Activated T-helper 17 cell treated with anti-CD3 and anti-CD28 coated beads, Interleukin-2, amount 50 U/mL, for 72 hours (primary cell): ENCODE data around the gene STIMATE. TPM values are rescaled to one million over a fixed set of nuclear protein-coding genes. Genes with fewer than 3 reads are reported as not detected.

ENCODE experiments used
- ATAC-seq: fragments of 150-1000 bp; cut with Tn5 transposase; replicated peaks from 2 replicates; pipeline ENCODE4 v1.10.0; 2021; ENCODE audit warnings: mild to moderate bottlenecking, moderate library complexity
- H3K27ac Mint-ChIP-seq: one replicate; pipeline ENCODE4 v1.8.0; 2022; ENCODE audit warnings: mixed read lengths
- H3K27me3 Mint-ChIP-seq: one replicate; pipeline ENCODE4 v1.8.0; 2022; ENCODE audit warnings: mixed read lengths
- H3K36me3 Mint-ChIP-seq: one replicate; pipeline ENCODE4 v1.8.0; 2022; ENCODE audit warnings: low read depth, mild to moderate bottlenecking, mixed read lengths
- H3K4me1 Mint-ChIP-seq: one replicate; pipeline ENCODE4 v1.8.0; 2022; ENCODE audit warnings: mixed read lengths
- H3K4me3 Mint-ChIP-seq: one replicate; pipeline ENCODE4 v1.8.0; 2022; ENCODE audit warnings: mild to moderate bottlenecking, mixed read lengths
- H3K9me3 Mint-ChIP-seq: one replicate; pipeline ENCODE4 v1.8.0; 2022; ENCODE audit warnings: mixed read lengths
- total RNA-seq, 2 donors: library from RNA; stranded (reverse); gene quantifications; one replicate each; pipeline ENCODE4 v1.2.3, GENCODE V29; 2022

STIMATE gene
- total RNA-seq, 2 donors from 2014 or later, result 13.6 to 39.0 TPM

DNA sequence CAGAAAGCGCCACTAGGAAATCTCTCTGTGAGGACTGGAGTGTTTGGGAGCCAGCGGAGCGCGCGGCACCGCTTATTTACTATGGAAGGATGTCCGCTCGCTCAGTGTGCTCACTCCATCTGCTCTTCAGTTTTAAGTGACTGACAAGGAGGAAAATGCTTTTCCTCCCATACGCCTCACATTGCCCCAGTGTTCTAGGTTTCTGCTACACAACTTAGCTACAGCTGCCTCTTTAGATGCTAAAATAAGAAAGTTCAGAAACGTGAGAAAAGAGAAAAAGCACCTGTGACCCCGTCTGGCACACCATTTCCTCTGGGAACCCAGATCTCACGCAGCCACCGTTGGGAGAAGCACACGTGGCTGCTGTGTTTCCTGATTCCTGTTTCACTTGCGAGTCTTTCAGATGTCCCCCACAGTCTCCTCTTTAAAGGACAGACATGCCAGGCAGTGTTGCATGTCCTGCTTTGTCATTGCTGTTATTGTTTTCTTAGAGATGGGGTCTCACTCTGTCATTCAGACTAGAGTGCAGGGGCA, 50.8 kb downstream of the STIMATE start:
- no peaks in the 10 kb centered on the region for H3K9me3 Mint-ChIP-seq
- H3K4me3 Mint-ChIP-seq, result no peak overlapping the region
- no peak overlapping the region for H3K27ac Mint-ChIP-seq
- no peak for ATAC-seq
- H3K4me1 Mint-ChIP-seq, result peaks cover 5% of the 10 kb centered on the region
- H3K36me3 Mint-ChIP-seq, result peaks cover 19% of the 10 kb centered on the region
- H3K27me3 Mint-ChIP-seq, result no peaks in the 10 kb centered on the region

- no peak for ATAC-seq
- H3K9me3 Mint-ChIP-seq, result no peaks in the 10 kb centered on the region
- peaks cover 19% of the 10 kb centered on the region for H3K36me3 Mint-ChIP-seq
- peaks cover 5% of the 10 kb centered on the region for H3K4me1 Mint-ChIP-seq
- no peak overlapping the region for H3K27ac Mint-ChIP-seq
- H3K4me3 Mint-ChIP-seq, result no peak overlapping the region
- H3K27me3 Mint-ChIP-seq, result no peaks in the 10 kb centered on the region
These were observed 51.5 kb downstream of the STIMATE start for GRCh38 chr3:52845691-52846431.

GRCh38 chr3:52845157-52845556, 52.2 kb downstream of the STIMATE start:
- Mint-ChIP-seq H3K4me1 (peaks cover 5% of the 10 kb centered on the region), H3K9me3 (no peaks in the 10 kb centered on the region), H3K27me3 (no peaks in the 10 kb centered on the region), H3K4me3 (no peak overlapping the region), H3K36me3 (peaks cover 24% of the 10 kb centered on the region), H3K27ac (no peak overlapping the region)
- ATAC-seq, result no peak

DNA sequence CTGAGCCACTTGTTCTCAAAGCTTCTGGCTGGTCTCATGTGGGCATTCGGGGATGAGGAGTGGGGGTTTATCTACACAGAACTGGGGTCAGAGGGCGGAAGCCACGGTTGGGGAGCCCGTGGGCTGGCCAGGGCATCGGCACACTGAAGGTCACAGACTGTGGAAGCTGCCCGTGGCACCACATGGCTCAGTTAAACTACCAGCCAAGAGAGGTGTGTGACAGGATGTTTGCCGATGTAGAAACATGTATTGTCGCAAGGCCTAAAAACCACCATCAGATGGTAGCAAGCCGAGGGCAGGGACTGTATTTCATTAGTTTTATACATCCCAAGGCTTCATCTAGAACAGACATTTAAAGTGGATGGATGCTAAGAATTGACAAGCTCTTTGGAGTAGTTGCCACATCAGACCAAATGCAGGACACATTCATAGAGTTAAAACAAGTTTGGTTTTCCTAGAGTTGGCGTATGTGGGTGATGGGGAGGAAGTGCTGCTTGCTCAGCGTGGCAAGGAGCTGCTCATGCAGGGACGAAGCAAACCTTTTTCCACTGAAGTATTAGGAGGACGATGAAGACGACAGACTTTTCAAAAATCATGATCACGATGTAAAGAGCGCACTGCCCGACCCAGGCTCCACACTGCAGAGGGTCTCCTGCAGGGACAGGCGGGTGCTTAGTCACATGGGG, 52.9 kb downstream of the STIMATE start:
- H3K27me3 Mint-ChIP-seq, result no peaks in the 10 kb centered on the region
- H3K9me3 Mint-ChIP-seq, result no peaks in the 10 kb centered on the region
- H3K27ac Mint-ChIP-seq, result peak overlapping the region; percentile 10
- no peak overlapping the region for H3K4me3 Mint-ChIP-seq
- peaks cover 22% of the 10 kb centered on the region for H3K36me3 Mint-ChIP-seq
- peaks cover 9% of the 10 kb centered on the region for H3K4me1 Mint-ChIP-seq
- ATAC-seq, result no peak

GRCh38 chr3:52843881-52844280, 53.5 kb downstream of the STIMATE start:
- Mint-ChIP-seq H3K4me3 (no peak overlapping the region), H3K36me3 (peaks cover 22% of the 10 kb centered on the region), H3K27ac (peak overlapping the region; percentile 10), H3K4me1 (peaks cover 9% of the 10 kb centered on the region), H3K9me3 (no peaks in the 10 kb centered on the region), H3K27me3 (no peaks in the 10 kb centered on the region)
- no peak for ATAC-seq

DNA sequence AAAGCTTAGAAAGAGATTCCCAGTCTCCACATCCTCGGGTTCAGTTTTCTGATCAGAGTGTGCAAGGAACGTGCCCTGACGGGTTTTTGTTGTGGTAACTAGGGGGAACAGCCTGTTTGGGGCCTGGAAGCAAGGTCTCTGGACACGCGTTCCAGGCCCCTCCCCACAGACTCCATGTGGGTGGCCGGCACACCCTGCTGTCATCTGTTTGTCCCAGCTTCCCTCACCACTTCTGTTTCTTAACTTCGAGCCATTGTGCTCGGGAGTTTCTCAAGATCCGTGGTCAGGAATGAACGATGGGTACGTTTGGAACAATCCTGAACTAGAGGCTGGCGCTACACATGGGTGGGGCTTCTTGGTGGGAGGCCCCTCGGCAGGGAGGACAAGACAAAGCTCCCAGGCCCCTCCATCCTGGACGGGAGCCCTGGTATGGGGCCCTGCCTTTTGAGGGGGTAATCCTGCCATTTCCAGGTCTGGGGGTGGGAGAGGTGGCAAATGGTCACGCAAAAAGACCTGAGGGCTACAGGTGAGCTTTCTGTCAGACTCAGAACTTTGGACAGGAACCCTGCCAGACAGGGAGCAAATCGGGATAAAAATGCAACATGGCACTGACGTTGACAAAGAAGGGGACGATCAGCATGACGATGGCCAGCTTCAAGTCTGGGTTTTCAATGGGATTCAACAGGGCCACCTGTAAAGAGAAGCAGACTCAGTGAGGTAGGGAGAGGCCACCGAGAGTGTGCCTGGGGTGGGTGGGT, 54.1 kb downstream of the STIMATE start:
- Mint-ChIP-seq H3K4me1 (peaks cover 9% of the 10 kb centered on the region), H3K36me3 (peaks cover 22% of the 10 kb centered on the region), H3K27ac (no peak overlapping the region), H3K4me3 (no peak overlapping the region), H3K9me3 (no peaks in the 10 kb centered on the region), H3K27me3 (no peaks in the 10 kb centered on the region)
- ATAC-seq, result no peak

- Mint-ChIP-seq H3K36me3 (peaks cover 15% of the 10 kb centered on the region), H3K27ac (no peak overlapping the region), H3K9me3 (no peaks in the 10 kb centered on the region), H3K27me3 (no peaks in the 10 kb centered on the region), H3K4me3 (no peak overlapping the region), H3K4me1 (peaks cover 16% of the 10 kb centered on the region)
- no peak for ATAC-seq
These were observed 54.9 kb downstream of the STIMATE start for GRCh38 chr3:52842424-52842823.

DNA sequence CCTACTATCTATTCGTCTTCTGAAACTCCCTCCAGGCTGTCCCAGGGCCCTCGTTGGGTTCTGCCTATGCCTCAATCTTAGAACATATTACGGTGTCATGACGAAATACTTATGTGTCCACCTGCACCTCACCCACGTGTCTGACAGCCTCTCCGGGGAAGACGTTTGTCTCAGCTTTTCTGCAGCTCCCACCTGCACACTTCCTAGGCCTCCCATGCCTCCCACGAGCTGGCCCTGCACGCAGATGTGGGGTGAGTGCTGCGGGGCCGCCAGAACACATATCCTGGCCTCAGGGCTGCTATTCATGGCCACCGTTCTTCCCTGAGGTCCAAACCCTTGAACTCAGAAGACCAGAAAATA, 55.4 kb downstream of the STIMATE start:
- Mint-ChIP-seq H3K27me3 (no peaks in the 10 kb centered on the region), H3K4me1 (peaks cover 17% of the 10 kb centered on the region), H3K36me3 (peaks cover 13% of the 10 kb centered on the region), H3K9me3 (no peaks in the 10 kb centered on the region), H3K4me3 (no peak overlapping the region), H3K27ac (peak overlapping the region; percentile 40)
- no peak for ATAC-seq

DNA sequence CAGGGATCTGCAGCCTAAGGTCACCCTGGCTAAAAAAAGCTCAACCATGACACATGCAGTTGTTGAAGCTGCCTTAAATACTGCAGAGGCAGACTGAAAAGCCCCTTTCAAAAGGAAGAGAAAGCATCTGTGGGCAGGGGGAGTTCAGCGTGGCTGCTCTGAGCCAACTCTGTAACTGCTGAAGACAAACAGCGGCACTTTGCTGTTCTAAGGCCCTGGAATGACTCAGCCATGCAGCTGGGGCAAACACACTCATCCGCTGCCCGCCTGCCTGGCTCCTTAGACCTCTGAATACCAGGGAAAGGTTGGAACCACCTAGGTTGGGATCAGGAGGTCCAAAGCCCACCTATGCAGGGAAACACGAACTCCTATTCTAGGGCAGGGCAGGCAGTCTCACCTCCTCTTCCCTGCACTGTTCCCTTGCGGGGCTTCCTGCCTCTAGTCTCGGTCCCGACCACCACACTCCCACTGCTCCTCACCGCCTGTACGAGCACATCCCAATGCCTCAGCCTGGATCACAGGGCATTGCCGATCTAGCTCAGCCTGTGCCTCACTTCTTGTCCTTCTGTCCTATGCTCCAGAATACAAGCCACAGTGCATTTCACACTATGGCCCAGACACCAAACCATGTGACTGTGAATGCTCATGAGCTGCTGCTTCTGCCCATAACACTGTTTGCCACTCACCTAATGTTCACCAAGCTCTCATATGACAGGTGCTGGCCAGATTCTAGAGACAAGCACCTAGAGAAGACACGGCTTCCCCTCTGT, 56.0 kb downstream of the STIMATE start:
- H3K4me1 Mint-ChIP-seq, result peaks cover 17% of the 10 kb centered on the region
- peaks cover 13% of the 10 kb centered on the region for H3K36me3 Mint-ChIP-seq
- H3K27me3 Mint-ChIP-seq, result no peaks in the 10 kb centered on the region
- peak; percentile 13 for ATAC-seq
- peak overlapping the region; percentile 40 for H3K27ac Mint-ChIP-seq
- H3K9me3 Mint-ChIP-seq, result no peaks in the 10 kb centered on the region
- no peak overlapping the region for H3K4me3 Mint-ChIP-seq

GRCh38 chr3:52839892-52840545, 57.3 kb downstream of the STIMATE start:
- H3K9me3 Mint-ChIP-seq, result no peaks in the 10 kb centered on the region
- no peak overlapping the region for H3K4me3 Mint-ChIP-seq
- peak; percentile 18 for ATAC-seq
- peaks cover 17% of the 10 kb centered on the region for H3K4me1 Mint-ChIP-seq
- H3K27me3 Mint-ChIP-seq, result no peaks in the 10 kb centered on the region
- peak overlapping the region; percentile 6 for H3K27ac Mint-ChIP-seq
- peaks cover 13% of the 10 kb centered on the region for H3K36me3 Mint-ChIP-seq

- no peak for ATAC-seq
- Mint-ChIP-seq H3K4me3 (no peak overlapping the region), H3K27ac (no peak overlapping the region), H3K36me3 (peaks cover 13% of the 10 kb centered on the region), H3K9me3 (no peaks in the 10 kb centered on the region), H3K27me3 (no peaks in the 10 kb centered on the region), H3K4me1 (peaks cover 12% of the 10 kb centered on the region)
These were observed 58.1 kb downstream of the STIMATE start for GRCh38 chr3:52839268-52839575.

DNA sequence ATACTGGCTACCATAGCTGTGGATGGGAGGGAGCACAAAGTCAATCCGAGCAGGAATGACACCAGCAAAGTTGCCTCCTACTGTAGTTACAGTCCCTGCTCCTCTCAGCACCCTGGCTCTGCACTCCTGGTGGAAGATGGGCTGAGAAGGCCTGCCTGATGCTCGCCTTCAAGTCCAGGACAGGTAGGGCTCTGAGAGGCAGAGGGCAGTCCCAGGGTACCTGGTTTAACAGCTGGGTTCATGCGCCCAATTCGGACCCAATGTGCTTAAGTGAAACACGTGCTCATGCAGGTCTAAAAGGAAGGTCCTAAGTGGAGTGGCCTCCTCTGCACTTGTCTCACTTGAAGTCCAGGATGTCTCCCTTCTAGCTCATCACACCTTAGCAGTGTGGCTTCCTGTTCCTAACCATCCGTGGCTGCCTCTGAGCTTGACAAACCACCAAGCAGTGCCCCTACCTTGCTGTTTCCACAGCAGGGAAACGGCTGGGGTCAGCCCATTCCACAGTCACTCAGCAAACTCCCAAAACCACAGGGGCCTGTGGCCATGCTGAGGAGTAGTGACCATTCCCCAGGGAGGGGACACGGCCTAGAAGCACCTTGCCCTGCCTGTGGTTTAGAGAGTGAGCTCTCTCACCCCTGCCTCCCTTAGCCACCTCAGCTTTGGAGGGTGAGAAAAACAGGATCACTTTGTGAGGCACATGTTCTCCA, 58.6 kb downstream of the STIMATE start:
- Mint-ChIP-seq H3K27ac (no peak overlapping the region), H3K4me3 (no peak overlapping the region), H3K9me3 (no peaks in the 10 kb centered on the region), H3K27me3 (no peaks in the 10 kb centered on the region), H3K4me1 (peaks cover 12% of the 10 kb centered on the region), H3K36me3 (peaks cover 13% of the 10 kb centered on the region)
- ATAC-seq, result peak; percentile 71

DNA sequence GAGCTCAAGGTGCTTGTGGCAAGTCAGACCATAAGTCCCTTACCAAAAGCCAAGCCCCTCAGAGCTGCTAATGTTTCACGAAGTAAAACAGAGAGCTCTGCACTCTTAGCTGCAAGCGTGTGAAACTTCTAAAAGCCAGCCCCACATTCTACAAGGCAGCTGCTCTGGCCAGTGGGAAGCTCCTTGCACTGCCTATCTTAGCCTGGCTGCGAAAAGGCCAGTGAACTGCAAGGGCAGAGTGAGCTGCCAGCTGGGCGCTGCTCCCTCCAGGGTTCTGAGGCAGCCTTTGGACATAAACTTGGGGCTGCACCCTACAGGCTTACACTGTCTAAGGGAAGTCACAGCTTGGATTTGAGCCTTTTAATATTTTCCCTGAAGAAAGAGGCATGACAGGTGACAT, 60.4 kb downstream of the STIMATE start:
- H3K27me3 Mint-ChIP-seq, result no peaks in the 10 kb centered on the region
- no peaks in the 10 kb centered on the region for H3K9me3 Mint-ChIP-seq
- H3K36me3 Mint-ChIP-seq, result peaks cover 13% of the 10 kb centered on the region
- peaks cover 12% of the 10 kb centered on the region for H3K4me1 Mint-ChIP-seq
- no peak overlapping the region for H3K27ac Mint-ChIP-seq
- no peak overlapping the region for H3K4me3 Mint-ChIP-seq
- no peak for ATAC-seq
